PC-3 (cell line): ENCODE measurements around the gene MAFF. TPM values are rescaled to one million over a fixed set of nuclear protein-coding genes. Genes with fewer than 3 reads are reported as not detected.
A peak's percentile ranks its signal among the peaks of the same experiment; 100 is the strongest.

Source experiments
- ATAC-seq: fragments of 200-7000 bp; cut with Tn5 transposase; 2 replicates; pipeline ENCODE4 v1.9.1; 2020; ENCODE audit warnings: mild to moderate bottlenecking, moderate library complexity
- BruUV-seq: library from RNA; stranded (reverse); fragments of 400-500 nt; replicated peaks from 2 replicates; lab custom pipeline; 2021; lab: Mats Ljungman, UMichigan
- CTCF ChIA-PET: fragments of 300-600 bp; sonication (Branson Sonifier 250); formaldehyde crosslinking; loops from one replicate; lab custom pipeline; 2022; ENCODE audit warnings: antibody characterized with exemption; lab: Charles Lee
- POLR2A ChIA-PET: fragments of 300-600 bp; sonication (Branson Sonifier 250); formaldehyde crosslinking; loops from one replicate; lab custom pipeline; 2022; ENCODE audit warnings: antibody characterized with exemption; ENCODE audit not compliant: unreplicated experiment; lab: Charles Lee
- DNase-seq: peaks from one replicate; pipeline ENCODE4 v3.0.0-alpha.2; 2015
- H2AFZ ChIP-seq: fragments of 300-600 bp; sonication (generic); 2 replicates; pipeline ENCODE4 v1.6.0; 2016; ENCODE audit warnings: antibody characterized with exemption, low read length
- H3F3A ChIP-seq: fragments of 300-600 bp; sonication (generic); one replicate; pipeline ENCODE4 v1.6.0; 2017; ENCODE audit warnings: antibody characterized with exemption, low read length, control low read depth, mild to moderate bottlenecking; ENCODE audit not compliant: unreplicated experiment
- H3K27ac ChIP-seq: fragments of 300-600 bp; sonication (generic); 2 replicates; pipeline ENCODE4 v1.5.1; 2016; ENCODE audit warnings: mild to moderate bottlenecking, low read length
- H3K27me3 ChIP-seq: fragments of 300-600 bp; sonication (generic); 2 replicates; pipeline ENCODE4 v1.6.1; 2016; ENCODE audit warnings: low read length, mixed read lengths
- H3K36me3 ChIP-seq: fragments of 300-600 bp; sonication (generic); 2 replicates; pipeline ENCODE4 v1.6.1; 2016; ENCODE audit warnings: low read depth, mixed run types, low read length, mixed read lengths
- H3K4me1 ChIP-seq: fragments of 300-600 bp; sonication (generic); 2 replicates; pipeline ENCODE4 v1.5.1; 2016; ENCODE audit warnings: low read length; ENCODE audit not compliant: insufficient read depth
- H3K4me2 ChIP-seq: fragments of 300-600 bp; sonication (generic); 2 replicates; pipeline ENCODE4 v1.6.0; 2016; ENCODE audit warnings: low read length
- H3K4me3 ChIP-seq: fragments of 300-600 bp; sonication (generic); 2 replicates; pipeline ENCODE4 v1.5.1; 2016; ENCODE audit warnings: mild to moderate bottlenecking, low read length, mixed read lengths
- H3K79me2 ChIP-seq: fragments of 300-600 bp; sonication (generic); 2 replicates; pipeline ENCODE4 v1.6.1; 2017; ENCODE audit warnings: low read length, mixed read lengths
- H3K9ac ChIP-seq: fragments of 300-600 bp; sonication (generic); 2 replicates; pipeline ENCODE4 v1.6.0; 2016; ENCODE audit warnings: mild to moderate bottlenecking, low read length
- H3K9me2 ChIP-seq: fragments of 300-600 bp; sonication (generic); replicated peaks from 2 replicates; pipeline ENCODE4 v1.6.1; 2016; ENCODE audit warnings: mixed run types, low read length, mixed read lengths
- H3K9me3 ChIP-seq: fragments of 300-600 bp; sonication (generic); 2 replicates; pipeline ENCODE4 v1.6.1; 2016; ENCODE audit warnings: low read length, mixed read lengths
- H4K20me1 ChIP-seq: fragments of 300-600 bp; sonication (generic); 2 replicates; pipeline ENCODE4 v1.6.1; 2016; ENCODE audit warnings: low read length, mixed read lengths
- EZH2 ChIP-seq: fragments of 300-600 bp; sonication (generic); IDR thresholded peaks from one replicate; pipeline ENCODE4 v1.6.1; 2017; ENCODE audit warnings: antibody characterized with exemption, mild to moderate bottlenecking, low read length; ENCODE audit not compliant: unreplicated experiment
- EZH2phosphoT487 ChIP-seq: fragments of 300-600 bp; sonication (generic); IDR thresholded peaks from 2 replicates; pipeline ENCODE4 v1.6.1; 2018; ENCODE audit warnings: mild to moderate bottlenecking, antibody characterized with exemption, low read length, borderline replicate concordance
- intact Hi-C: fragments of 100-400 bp; cut with micrococcal nuclease; formaldehyde crosslinking; loops from 2 replicates; pipeline ENCODE4 v1.9.0; 2023
- total RNA-seq: library from RNA; depleted of rRNA; stranded (reverse); fragments of >200 nt; gene quantifications from 2 replicates; pipeline ENCODE4 v1.2.3, GENCODE V29; 2014
- TF ChIP-seq, protein P1 (sequence below): fragments of 300-600 bp; sonication (generic); conservative IDR thresholded peaks from 2 replicates; pipeline ENCODE4 v1.5.1; 2017; ENCODE audit warnings: antibody characterized with exemption, low read depth, mild to moderate bottlenecking, low read length

MAFF gene
- total RNA-seq, 1 experiment from 2014 or later, result 72.6 TPM

DNA sequence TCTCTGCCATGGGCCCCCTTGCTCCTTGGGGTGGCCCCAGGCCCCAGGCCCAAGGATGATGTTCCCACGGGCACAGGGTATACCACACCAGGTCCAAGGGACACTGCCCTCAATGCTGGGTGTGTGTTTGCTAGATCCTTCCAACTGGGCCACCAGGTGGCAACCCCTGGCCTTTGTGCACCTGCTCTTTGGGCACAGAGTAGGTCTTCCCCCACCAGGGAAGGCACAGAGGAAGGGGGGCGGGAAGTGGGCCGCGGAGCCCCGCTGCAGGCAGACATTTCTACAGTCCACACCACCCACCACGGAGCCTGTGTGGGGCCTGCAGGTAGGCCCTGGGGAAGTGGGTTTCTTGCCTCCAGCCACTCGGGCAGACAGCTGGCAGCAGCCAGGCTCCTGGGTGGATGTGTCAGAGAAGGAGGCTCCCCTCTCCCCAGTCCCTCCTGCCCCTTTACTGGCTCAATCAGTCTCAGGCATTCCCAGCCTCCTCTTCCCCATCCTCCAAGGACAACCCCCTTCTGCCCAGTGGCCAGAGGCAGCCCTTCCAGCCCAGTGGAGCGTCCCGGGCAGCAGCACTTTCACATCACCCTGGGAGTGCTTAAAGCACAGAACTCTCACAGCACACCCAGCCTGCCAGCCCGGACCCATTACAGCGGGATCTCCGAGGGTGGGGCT is 21.6 kb downstream of the MAFF start:
- no peaks in the 10 kb centered on the region for H3K9me2 ChIP-seq
- no peaks in the 10 kb centered on the region for H3K27me3 ChIP-seq
- no peak overlapping the region for H2AFZ ChIP-seq
- no peak for DNase-seq
- H3K36me3 ChIP-seq, result peaks cover 9% of the 10 kb centered on the region
- no peak overlapping the region for H3K27ac ChIP-seq
- no peaks in the 10 kb centered on the region for H3F3A ChIP-seq
- H3K9me3 ChIP-seq, result no peaks in the 10 kb centered on the region
- no peaks in the 10 kb centered on the region for H3K79me2 ChIP-seq
- BruUV-seq, result no TSS peak
- ChIA-PET POLR2A (no interaction called here), CTCF (no interaction called here)
- no peak overlapping the region for H3K4me2 ChIP-seq
- TF ChIP-seq EZH2, result no peak
- TF ChIP-seq, protein P1, sequence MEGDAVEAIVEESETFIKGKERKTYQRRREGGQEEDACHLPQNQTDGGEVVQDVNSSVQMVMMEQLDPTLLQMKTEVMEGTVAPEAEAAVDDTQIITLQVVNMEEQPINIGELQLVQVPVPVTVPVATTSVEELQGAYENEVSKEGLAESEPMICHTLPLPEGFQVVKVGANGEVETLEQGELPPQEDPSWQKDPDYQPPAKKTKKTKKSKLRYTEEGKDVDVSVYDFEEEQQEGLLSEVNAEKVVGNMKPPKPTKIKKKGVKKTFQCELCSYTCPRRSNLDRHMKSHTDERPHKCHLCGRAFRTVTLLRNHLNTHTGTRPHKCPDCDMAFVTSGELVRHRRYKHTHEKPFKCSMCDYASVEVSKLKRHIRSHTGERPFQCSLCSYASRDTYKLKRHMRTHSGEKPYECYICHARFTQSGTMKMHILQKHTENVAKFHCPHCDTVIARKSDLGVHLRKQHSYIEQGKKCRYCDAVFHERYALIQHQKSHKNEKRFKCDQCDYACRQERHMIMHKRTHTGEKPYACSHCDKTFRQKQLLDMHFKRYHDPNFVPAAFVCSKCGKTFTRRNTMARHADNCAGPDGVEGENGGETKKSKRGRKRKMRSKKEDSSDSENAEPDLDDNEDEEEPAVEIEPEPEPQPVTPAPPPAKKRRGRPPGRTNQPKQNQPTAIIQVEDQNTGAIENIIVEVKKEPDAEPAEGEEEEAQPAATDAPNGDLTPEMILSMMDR, result peak; percentile 43; the same call in 1 of the 2 replicates
- no peak for TF ChIP-seq EZH2phosphoT487
- peaks cover 22% of the 10 kb centered on the region for H3K4me1 ChIP-seq
- intact Hi-C loops, result no loop called here
- no peak overlapping the region for H3K9ac ChIP-seq
- H4K20me1 ChIP-seq, result no peaks in the 10 kb centered on the region
- H3K4me3 ChIP-seq, result no peak overlapping the region
- ATAC-seq, result no peak

DNA sequence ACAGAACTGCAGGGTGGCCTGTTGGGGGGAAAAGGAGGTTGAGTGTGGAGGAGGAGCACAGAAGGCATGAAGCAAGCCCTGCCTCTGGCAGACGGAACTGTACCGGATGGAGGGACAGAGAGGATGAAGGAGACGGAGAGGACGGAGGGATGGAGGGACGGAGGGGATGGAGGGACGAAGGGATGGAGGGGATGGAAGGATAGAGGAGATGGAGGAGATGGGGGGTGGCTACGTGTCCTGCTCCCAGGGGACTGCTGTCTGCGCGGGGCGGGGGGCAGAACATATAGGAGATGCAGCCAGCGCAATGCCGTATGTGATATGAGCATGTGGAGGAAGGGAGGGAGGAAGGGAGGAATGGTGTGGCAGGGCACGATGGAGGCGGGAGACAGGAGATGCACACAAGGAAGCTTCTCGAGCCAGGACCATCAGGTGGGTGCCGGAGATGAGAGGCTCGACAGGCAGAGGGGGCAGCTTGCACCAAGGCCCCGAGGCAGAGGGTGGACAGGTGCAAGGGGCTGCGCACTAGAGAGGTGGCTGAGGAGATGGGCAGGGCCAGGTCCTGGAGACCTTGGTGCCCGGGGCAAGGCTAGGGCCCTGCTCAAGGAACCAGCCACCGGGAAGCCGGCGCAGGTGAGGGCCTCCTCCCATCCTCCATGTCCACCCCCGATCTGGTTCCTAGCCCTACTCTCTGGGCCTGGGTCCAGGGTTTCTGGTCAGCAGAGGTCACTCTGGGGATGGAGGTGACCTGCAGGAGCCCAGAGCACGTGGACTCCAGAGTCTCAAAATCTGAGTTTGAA is 25.3 kb downstream of the MAFF start:
- TF ChIP-seq, protein P1, result no peak
- TF ChIP-seq EZH2phosphoT487 (no peak), EZH2 (no peak)
- intact Hi-C loops, result no loop called here
- no peaks in the 10 kb centered on the region for H3F3A ChIP-seq
- no peak overlapping the region for H2AFZ ChIP-seq
- no peaks in the 10 kb centered on the region for H4K20me1 ChIP-seq
- no peak for ATAC-seq
- H3K9ac ChIP-seq, result no peak overlapping the region
- DNase-seq, result no peak
- H3K4me1 ChIP-seq, result peaks cover 20% of the 10 kb centered on the region
- no peak overlapping the region for H3K27ac ChIP-seq
- no peak overlapping the region for H3K4me3 ChIP-seq
- POLR2A ChIA-PET, result no interaction called here
- H3K9me2 ChIP-seq, result no peaks in the 10 kb centered on the region
- no peaks in the 10 kb centered on the region for H3K79me2 ChIP-seq
- BruUV-seq, result no TSS peak
- H3K9me3 ChIP-seq, result no peaks in the 10 kb centered on the region
- peaks cover 16% of the 10 kb centered on the region for H3K36me3 ChIP-seq
- CTCF ChIA-PET, result no interaction called here
- H3K27me3 ChIP-seq, result no peaks in the 10 kb centered on the region
- no peak overlapping the region for H3K4me2 ChIP-seq
